SK-N-SH treated with all-trans-retinoic acid at 6 μM for 48 hours (cell line): Measurements from ENCODE around the gene AATF.

Source experiments
- ATAC-seq: fragments of 200-7000 bp; cut with Tn5 transposase; 3 replicates; pipeline ENCODE4 v1.9.1; 2020; ENCODE audit warnings: mild to moderate bottlenecking, moderate library complexity
- ARNTL ChIP-seq: fragments of 450-650 bp; formaldehyde crosslinking; IDR thresholded peaks from 2 replicates; pipeline ENCODE4 v1.5.0; 2020; ENCODE audit warnings: low read depth, mild to moderate bottlenecking, moderate library complexity, borderline replicate concordance
- BACH2 ChIP-seq: fragments of 250-450 bp; sonication (Bioruptor Pico); IDR thresholded peaks from 2 replicates; pipeline ENCODE4 v1.9.0; 2021; ENCODE audit warnings: mild to moderate bottlenecking, borderline replicate concordance
- CREB5 ChIP-seq: fragments of 250-450 bp; sonication (Bioruptor Pico); IDR thresholded peaks from 2 replicates; pipeline ENCODE4 v1.5.1; 2020; ENCODE audit warnings: low read depth, mild to moderate bottlenecking, moderate library complexity
- CSDC2 ChIP-seq: fragments of 250-450 bp; sonication (Bioruptor Pico); IDR thresholded peaks from 2 replicates; pipeline ENCODE4 v1.5.0; 2020; ENCODE audit warnings: mild to moderate bottlenecking, moderate library complexity
- CSRNP3 ChIP-seq: fragments of 250-450 bp; sonication (Bioruptor Pico); IDR thresholded peaks from 2 replicates; pipeline ENCODE4 v1.5.1; 2021; ENCODE audit warnings: mild to moderate bottlenecking, moderate library complexity
- ESRRG ChIP-seq: fragments of 250-450 bp; sonication (Bioruptor Pico); IDR thresholded peaks from 2 replicates; pipeline ENCODE4 v1.6.1; 2021; ENCODE audit warnings: mild to moderate bottlenecking
- GLIS3 ChIP-seq: fragments of 250-450 bp; sonication (Bioruptor Pico); IDR thresholded peaks from 2 replicates; pipeline ENCODE4 v1.5.0; 2020; ENCODE audit warnings: mild to moderate bottlenecking, moderate library complexity
- ISL1 ChIP-seq: fragments of 250-450 bp; sonication (Bioruptor Pico); IDR thresholded peaks from 2 replicates; pipeline ENCODE4 v2.1.2; 2022; ENCODE audit warnings: mild to moderate bottlenecking, moderate library complexity
- OSR1 ChIP-seq: fragments of 250-450 bp; sonication (Bioruptor Pico); IDR thresholded peaks from 2 replicates; pipeline ENCODE4 v1.8.0; 2022; ENCODE audit warnings: moderate library complexity, mild to moderate bottlenecking, inconsistent platforms
- PATZ1 ChIP-seq: fragments of 250-450 bp; sonication (Bioruptor Pico); IDR thresholded peaks from 2 replicates; pipeline ENCODE4 v1.8.0; 2020; ENCODE audit warnings: mild to moderate bottlenecking, moderate library complexity, borderline replicate concordance
- PPARA ChIP-seq: fragments of 250-450 bp; sonication (Bioruptor Pico); IDR thresholded peaks from 2 replicates; pipeline ENCODE4 v1.5.0; 2020; ENCODE audit warnings: mild to moderate bottlenecking, borderline replicate concordance
- RARB ChIP-seq: fragments of 250-450 bp; sonication (Bioruptor Pico); IDR thresholded peaks from 2 replicates; pipeline ENCODE4 v1.8.0; 2021; ENCODE audit warnings: mild to moderate bottlenecking, moderate library complexity
- SNAI2 ChIP-seq: fragments of 250-450 bp; sonication (Bioruptor Pico); IDR thresholded peaks from 2 replicates; pipeline ENCODE4 v1.5.0; 2020; ENCODE audit warnings: mild to moderate bottlenecking, moderate library complexity
- TCF4 ChIP-seq: fragments of 250-450 bp; sonication (Bioruptor Pico); IDR thresholded peaks from 2 replicates; pipeline ENCODE4 v1.8.0; 2021; ENCODE audit warnings: mild to moderate bottlenecking, moderate library complexity, borderline replicate concordance
- TOX ChIP-seq: fragments of 250-450 bp; sonication (Bioruptor Pico); IDR thresholded peaks from 2 replicates; pipeline ENCODE4 v1.8.0; 2021; ENCODE audit warnings: mild to moderate bottlenecking, moderate library complexity, borderline replicate concordance
- TSHZ2 ChIP-seq: fragments of 250-450 bp; sonication (Bioruptor Pico); IDR thresholded peaks from 2 replicates; pipeline ENCODE4 v1.5.0; 2020; ENCODE audit warnings: mild to moderate bottlenecking, moderate library complexity
- ZC3H10 ChIP-seq: fragments of 250-450 bp; sonication (Bioruptor Pico); IDR thresholded peaks from 2 replicates; pipeline ENCODE4 v1.5.1; 2021; ENCODE audit warnings: mild to moderate bottlenecking, moderate library complexity
- ZFP3 ChIP-seq: fragments of 250-450 bp; sonication (Bioruptor Pico); IDR thresholded peaks from 2 replicates; pipeline ENCODE4 v1.5.0; 2020; ENCODE audit warnings: mild to moderate bottlenecking, moderate library complexity
- ZFP30 ChIP-seq: fragments of 450-650 bp; formaldehyde crosslinking; IDR thresholded peaks from 2 replicates; pipeline ENCODE4 v1.5.0; 2022; ENCODE audit warnings: mild to moderate bottlenecking, moderate library complexity
- ZNF565 ChIP-seq: fragments of 450-650 bp; formaldehyde crosslinking; conservative IDR thresholded peaks from 2 replicates; pipeline ENCODE4 v1.5.0; 2020; ENCODE audit warnings: low read depth, mild to moderate bottlenecking, moderate library complexity
- ZNF70 ChIP-seq: fragments of 450-650 bp; formaldehyde crosslinking; IDR thresholded peaks from 2 replicates; pipeline ENCODE4 v1.5.0; 2020; ENCODE audit warnings: mild to moderate bottlenecking, moderate library complexity
- ZNF8 ChIP-seq: fragments of 450-650 bp; formaldehyde crosslinking; IDR thresholded peaks from 2 replicates; pipeline ENCODE4 v1.5.0; 2020; ENCODE audit warnings: mild to moderate bottlenecking, moderate library complexity

AATF gene

GRCh38 chr17:36980280-36980761 is 31.6 kb downstream of the AATF start:
- ATAC-seq, result no peak
- TF ChIP-seq SNAI2 (CRISPR knock-in tag) (no peak), ZC3H10 (CRISPR knock-in tag) (no peak), CREB5 (CRISPR knock-in tag) (no peak), TCF4 (CRISPR knock-in tag) (no peak), ISL1 (CRISPR knock-in tag) (no peak), PATZ1 (CRISPR knock-in tag) (no peak), ZNF565 (no peak), ARNTL (CRISPR knock-in tag) (no peak), RARB (no peak), CSRNP3 (no peak), ZNF8 (CRISPR knock-in tag) (no peak)

GRCh38 chr17:36983618-36984017 is 34.9 kb downstream of the AATF start:
- ATAC-seq, result no peak
- TF ChIP-seq ESRRG (no peak), CSDC2 (CRISPR knock-in tag) (no peak), TSHZ2 (no peak), TCF4 (CRISPR knock-in tag) (no peak), TOX (no peak), ZNF565 (no peak), PPARA (CRISPR knock-in tag) (no peak), ZC3H10 (CRISPR knock-in tag) (no peak), ZNF70 (CRISPR knock-in tag) (no peak), SNAI2 (CRISPR knock-in tag) (no peak), GLIS3 (CRISPR knock-in tag) (no peak), RARB (no peak), PATZ1 (CRISPR knock-in tag) (no peak), ZFP30 (CRISPR knock-in tag) (no peak), CREB5 (CRISPR knock-in tag) (no peak)

- no peak for ATAC-seq
- TF ChIP-seq GLIS3 (CRISPR knock-in tag) (no peak), CREB5 (CRISPR knock-in tag) (no peak), PPARA (CRISPR knock-in tag) (no peak), OSR1 (CRISPR knock-in tag) (no peak), SNAI2 (CRISPR knock-in tag) (no peak), PATZ1 (CRISPR knock-in tag) (no peak), ZC3H10 (CRISPR knock-in tag) (no peak), ZNF565 (no peak), ESRRG (no peak), ARNTL (CRISPR knock-in tag) (no peak), BACH2 (CRISPR knock-in tag) (no peak), ZNF8 (CRISPR knock-in tag) (no peak), ZFP3 (CRISPR knock-in tag) (no peak), ZNF70 (CRISPR knock-in tag) (no peak), RARB (no peak), ISL1 (CRISPR knock-in tag) (no peak), ZFP30 (CRISPR knock-in tag) (no peak)
These were observed 40.4 kb downstream of the AATF start for GRCh38 chr17:36989173-36989572.
